GM19397 (cell line): ENCODE measurements around the gene REXO4.
"Not testable (repeated sequence)": the region's sequence is repeated elsewhere in the genome, so short reads cannot be mapped to it uniquely, and the experiment has no call there.

Experiments
- ATAC-seq: cut with Tn5 transposase; IDR thresholded peaks from one replicate; pipeline ENCODE4 v1.9.1; 2021; ENCODE audit warnings: mild to moderate bottlenecking, moderate library complexity; ENCODE audit not compliant: unreplicated experiment

REXO4 gene

DNA sequence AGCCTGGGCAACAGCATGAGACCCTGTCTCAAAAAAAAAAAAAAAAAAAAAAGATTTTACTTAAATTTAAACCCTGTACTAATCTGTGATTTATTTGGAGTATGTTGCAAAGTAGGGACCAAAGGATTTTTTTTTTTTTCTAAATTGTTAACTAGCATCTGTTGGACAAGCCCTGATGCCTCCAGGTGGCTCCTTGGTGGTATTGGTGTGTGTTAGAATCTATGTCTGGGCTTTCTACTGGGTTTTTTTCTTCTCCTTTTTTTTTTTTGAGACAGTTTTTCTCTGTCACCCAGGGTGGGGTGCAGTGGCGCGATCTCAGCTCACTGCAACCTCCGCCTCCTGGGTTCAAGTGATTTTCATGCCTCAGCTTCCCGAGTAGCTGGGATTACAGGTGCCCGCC, 34.1 kb upstream of the REXO4 start:
- not testable (repeated sequence) for ATAC-seq

- ATAC-seq, result no peak
Observed at GRCh38 chr9:133449760-133450159, 31.9 kb upstream of the REXO4 start.

GRCh38 chr9:133448487-133448972, 30.7 kb upstream of the REXO4 start:
- no peak for ATAC-seq

- no peak for ATAC-seq
Observed at GRCh38 chr9:133445293-133445969, 27.6 kb upstream of the REXO4 start.

GRCh38 chr9:133443982-133444381, 26.2 kb upstream of the REXO4 start:
- ATAC-seq, result no peak

- ATAC-seq, result no peak
Observed at GRCh38 chr9:133443248-133443647, 25.4 kb upstream of the REXO4 start.

- ATAC-seq, result no peak
Observed at GRCh38 chr9:133441571-133441970, 23.8 kb upstream of the REXO4 start.

DNA sequence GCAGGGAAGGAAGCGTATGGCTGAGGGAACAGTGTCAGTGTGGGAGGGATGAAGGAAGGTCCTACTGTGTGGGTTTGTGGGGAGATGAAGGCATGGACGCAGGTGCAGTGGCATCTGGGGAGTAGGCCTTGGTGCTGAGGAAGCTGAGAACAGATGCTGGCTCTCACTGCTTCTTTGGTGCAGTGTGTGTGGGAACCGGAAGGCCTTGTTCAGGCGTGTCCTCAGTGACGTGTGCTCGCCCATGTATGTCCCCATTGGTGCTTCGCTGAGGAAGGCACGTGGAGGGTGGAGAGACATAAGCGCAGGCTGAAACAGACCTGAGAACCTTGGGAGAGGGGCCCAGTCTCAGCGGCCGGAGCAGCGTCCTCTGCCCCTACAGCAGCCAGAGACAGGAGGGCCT, 23.1 kb upstream of the REXO4 start:
- ATAC-seq, result no peak

DNA sequence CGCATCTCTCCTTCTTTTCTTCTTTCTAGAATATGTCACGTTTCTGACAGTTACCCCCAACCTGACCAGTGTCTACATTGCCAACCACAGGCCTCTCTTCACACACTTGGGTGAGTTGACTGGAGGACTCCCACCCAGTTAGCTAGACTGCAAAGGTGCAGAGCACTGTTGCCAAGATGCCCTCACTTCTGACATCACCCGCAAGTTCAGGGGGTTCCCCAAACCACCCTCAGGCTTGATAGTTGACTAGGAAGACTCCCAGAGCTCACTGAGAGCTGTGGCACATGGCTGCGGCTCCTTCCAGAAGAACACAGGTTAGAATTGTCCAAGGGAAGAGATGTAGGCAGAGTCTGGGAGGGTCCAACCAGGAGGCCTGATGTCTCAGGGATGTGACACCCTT, 21.5 kb upstream of the REXO4 start:
- ATAC-seq, result no peak

DNA sequence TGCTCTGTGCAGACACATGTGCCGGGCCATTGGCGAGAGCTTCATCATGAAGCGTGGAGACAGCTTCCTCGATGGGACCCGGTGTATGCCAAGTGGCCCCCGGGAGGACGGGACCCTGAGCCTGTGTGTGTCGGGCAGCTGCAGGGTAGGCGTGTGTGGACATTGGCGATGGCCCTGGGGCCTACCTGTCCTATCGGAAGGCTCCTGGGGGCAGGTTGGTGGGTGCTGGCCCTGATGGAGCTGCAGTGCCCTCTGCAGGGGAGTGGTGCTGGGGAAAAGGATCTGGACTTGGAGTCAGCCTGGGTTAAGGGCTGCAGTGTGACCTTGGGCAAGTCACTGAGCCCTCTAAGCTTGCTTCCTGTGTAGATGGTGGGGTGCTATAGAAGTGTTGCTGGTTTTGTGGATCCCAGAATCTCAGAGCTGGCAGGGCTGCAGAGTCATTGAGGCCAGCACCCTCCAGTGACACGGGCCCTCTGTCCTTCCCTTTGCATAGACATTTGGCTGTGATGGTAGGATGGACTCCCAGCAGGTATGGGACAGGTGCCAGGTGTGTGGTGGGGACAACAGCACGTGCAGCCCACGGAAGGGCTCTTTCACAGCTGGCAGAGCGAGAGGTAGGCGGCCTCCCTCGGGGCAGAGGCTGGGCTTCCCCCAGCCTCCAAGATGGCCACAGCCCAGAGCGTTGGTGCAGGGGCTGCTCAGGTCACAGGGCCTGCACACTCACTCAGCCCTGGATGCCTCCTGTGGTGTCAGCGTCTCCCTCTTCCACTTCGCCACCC, 20.1 kb upstream of the REXO4 start:
- no peak for ATAC-seq

GRCh38 chr9:133436681-133437080, 18.9 kb upstream of the REXO4 start:
- ATAC-seq, result no peak

DNA sequence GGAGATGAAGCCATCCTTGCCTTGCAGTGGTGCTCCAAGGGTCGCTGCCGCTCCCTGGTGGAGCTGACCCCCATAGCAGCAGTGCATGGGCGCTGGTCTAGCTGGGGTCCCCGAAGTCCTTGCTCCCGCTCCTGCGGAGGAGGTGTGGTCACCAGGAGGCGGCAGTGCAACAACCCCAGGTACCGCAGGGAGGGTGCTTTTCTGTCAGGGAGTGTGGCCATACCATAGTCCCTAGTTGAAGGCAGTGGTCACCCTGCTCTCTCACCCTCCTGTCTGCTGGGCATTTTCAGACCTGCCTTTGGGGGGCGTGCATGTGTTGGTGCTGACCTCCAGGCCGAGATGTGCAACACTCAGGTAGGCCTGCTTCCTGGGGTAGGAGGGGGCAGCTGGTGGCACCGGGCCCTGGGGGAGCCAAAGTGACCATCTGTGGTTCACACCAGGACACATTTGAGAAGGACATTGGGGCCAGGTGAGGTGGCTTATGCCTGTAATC, 15.6 kb upstream of the REXO4 start:
- no peak for ATAC-seq

DNA sequence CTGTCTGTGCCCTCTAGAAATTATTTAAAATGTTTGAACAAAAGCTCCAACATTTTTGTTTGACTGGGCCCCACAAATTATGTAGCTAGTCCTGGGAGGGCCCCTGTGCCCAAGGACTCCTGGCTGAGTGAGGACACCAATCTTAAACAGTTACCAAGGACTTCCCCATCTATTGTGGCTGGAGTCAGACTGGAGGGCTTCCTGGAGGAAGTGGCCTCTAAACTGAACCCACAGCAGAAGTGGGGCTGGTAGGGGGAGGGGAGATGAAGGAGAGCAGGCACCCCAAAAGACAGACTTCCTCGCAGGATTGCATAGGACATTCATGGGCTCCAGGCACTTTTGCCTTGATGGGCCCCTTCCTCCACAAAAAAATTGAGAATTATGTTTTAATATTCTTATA, 12.4 kb upstream of the REXO4 start:
- ATAC-seq, result no peak

- no peak for ATAC-seq
Observed at GRCh38 chr9:133429641-133430161, 11.9 kb upstream of the REXO4 start.

- no peak for ATAC-seq
Observed at GRCh38 chr9:133429214-133429613, 11.4 kb upstream of the REXO4 start.

DNA sequence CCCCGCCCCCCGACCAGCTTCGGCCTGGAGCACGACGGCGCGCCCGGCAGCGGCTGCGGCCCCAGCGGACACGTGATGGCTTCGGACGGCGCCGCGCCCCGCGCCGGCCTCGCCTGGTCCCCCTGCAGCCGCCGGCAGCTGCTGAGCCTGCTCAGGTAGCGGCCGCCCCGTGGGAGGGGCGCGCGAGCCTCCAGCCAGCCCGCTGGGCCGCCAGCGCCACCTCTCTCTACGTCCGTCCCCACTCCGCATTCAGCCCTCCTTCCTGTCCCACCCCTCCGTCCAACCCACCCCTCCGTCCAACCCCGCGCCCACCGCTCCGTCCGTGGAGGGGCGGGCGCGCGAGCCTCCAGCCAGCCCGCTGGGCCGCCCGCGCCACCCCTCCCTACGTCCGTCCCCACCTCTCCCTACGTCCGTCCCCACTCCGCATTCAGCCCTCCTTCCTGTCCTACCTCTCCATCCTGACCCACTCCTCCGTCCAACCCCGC, 10.8 kb upstream of the REXO4 start:
- ATAC-seq, result no peak

DNA sequence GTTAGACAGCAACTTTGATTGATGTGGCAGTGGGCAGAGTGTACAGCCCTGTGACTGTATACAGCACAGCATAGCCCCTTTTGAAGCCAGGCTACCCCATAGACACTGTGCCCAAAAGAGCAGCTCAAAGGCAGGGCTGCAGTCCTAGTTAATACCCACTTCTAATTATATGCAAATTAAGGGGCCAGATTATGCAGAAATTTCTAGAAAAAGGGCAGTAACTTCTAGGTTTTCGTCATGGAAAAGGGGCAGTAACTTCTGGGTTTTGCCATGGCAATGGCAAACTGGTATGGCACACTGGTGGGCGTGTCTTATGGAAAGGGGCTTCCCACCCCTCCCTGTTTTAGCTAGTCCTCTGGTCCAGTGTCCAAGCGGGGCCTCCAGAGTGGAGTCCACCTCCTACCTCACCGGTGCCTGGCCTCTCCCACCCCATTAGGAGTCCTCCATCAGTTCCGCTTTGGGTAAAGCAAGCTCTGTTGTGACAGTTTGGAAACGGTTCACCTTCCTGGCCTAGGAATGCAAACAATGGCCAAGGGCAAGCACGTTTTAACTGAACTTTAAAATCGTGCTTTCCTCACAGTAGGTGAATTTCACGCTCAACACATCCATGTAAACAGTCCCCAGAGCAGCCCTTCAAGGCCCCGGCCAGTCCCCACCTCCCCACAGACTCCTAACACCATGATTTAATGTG, 10.0 kb upstream of the REXO4 start:
- no peak for ATAC-seq

DNA sequence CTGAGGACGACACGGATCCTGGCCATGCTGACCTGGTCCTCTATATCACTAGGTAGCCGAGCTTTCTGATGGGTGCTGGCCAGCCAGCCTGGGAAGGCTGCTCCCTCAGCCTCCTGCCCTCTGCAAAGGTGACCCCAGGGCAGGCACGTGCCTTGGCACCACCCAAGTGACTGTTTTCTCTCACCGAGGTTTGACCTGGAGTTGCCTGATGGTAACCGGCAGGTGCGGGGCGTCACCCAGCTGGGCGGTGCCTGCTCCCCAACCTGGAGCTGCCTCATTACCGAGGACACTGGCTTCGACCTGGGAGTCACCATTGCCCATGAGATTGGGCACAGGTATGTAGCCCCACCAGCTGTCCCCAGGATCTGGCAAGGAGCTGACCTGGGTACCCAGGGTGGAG, 8.2 kb upstream of the REXO4 start:
- ATAC-seq, result no peak

GRCh38 chr9:133425049-133425632, 7.3 kb upstream of the REXO4 start:
- no peak for ATAC-seq

GRCh38 chr9:133424187-133424586, 6.4 kb upstream of the REXO4 start:
- ATAC-seq, result no peak

DNA sequence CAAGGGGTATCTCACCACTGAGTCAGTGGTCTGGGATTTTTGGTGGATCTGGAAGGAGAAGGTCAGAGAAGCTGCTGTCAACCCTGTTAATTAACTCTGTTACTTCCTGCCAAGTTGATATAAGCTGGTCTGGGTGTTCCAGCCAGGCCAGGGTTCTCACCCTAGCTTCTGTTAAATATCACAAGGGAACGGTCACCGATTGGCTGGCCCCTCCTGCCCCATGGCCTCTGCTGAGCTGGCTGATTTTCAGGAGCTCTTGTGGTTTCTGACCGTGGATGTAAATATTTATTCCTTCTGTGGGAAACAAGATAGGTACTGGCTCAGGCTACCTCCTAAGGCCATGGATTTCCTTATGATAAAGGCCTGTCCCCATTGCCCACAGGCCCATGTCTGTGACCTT, 5.4 kb upstream of the REXO4 start:
- ATAC-seq, result no peak
